ENCODE data around the gene KPNA2. TPM values are rescaled to one million over a fixed set of nuclear protein-coding genes. Genes with fewer than 3 reads are reported as not detected.
A peak's percentile ranks its signal among the peaks of the same experiment; 100 is the strongest.

The KPNA2 gene
- total and polyA plus RNA-seq, 2 of the 13 experiments (the other 11 are each of a cell fraction or from before 2014, with no cell fraction given): 111 to 305 TPM

GRCh38 chr17:67995570-67996263 lies 39.8 kb upstream of the KPNA2 start (continued):
- TF ChIP-seq PATZ1 (CRISPR knock-in tag; IDR thresholded peaks at IDR 0.05) (peak; percentile 55; the same call in 1 of the 2 replicates), MNT (IDR thresholded peaks at IDR 0.05) (no peak), HIVEP1 (CRISPR knock-in tag; IDR thresholded peaks at IDR 0.05) (no peak), ZKSCAN5 (CRISPR knock-in tag; IDR thresholded peaks at IDR 0.05) (no peak), KDM1A (CRISPR knock-in tag; IDR thresholded peaks at IDR 0.05) (no peak), NAIF1 (CRISPR knock-in tag; IDR thresholded peaks at IDR 0.05; ENCODE audit: borderline replicate concordance) (no peak), BATF2 (CRISPR knock-in tag; IDR thresholded peaks at IDR 0.05) (no peak), ZNF557 (CRISPR knock-in tag; IDR thresholded peaks at IDR 0.05) (no peak), ZNF350 (CRISPR knock-in tag; IDR thresholded peaks at IDR 0.05; ENCODE audit: borderline replicate concordance, low read depth) (no peak), ONECUT2 (CRISPR knock-in tag; IDR thresholded peaks at IDR 0.05) (no peak), ZNF333 (CRISPR knock-in tag; IDR thresholded peaks at IDR 0.05; ENCODE audit: borderline replicate concordance) (no peak), CENPBD1 (CRISPR knock-in tag; IDR thresholded peaks at IDR 0.05; ENCODE audit: borderline replicate concordance, low read depth) (no peak), ZNF878 (CRISPR knock-in tag; IDR thresholded peaks at IDR 0.05) (no peak), DZIP1 (CRISPR knock-in tag; IDR thresholded peaks at IDR 0.05) (no peak), GABPA (IDR thresholded peaks at IDR 0.05; ENCODE audit: low read depth, low read length) (no peak), GABPA (CRISPR knock-in tag; IDR thresholded peaks at IDR 0.05; ENCODE audit: low read depth) (no peak), TEAD2 (CRISPR knock-in tag; IDR thresholded peaks at IDR 0.05) (no peak), CBFB (CRISPR knock-in tag; IDR thresholded peaks at IDR 0.05) (0 out of 2 replicates have a peak, but pooled peaks have one; percentile 21), ZUFSP (CRISPR knock-in tag; IDR thresholded peaks at IDR 0.05; ENCODE audit: borderline replicate concordance) (no peak)

Measured in HepG2 (cell line).